Ascending aorta (tissue), 2 donors: ENCODE measurements around the gene PCSK5. TPM values are rescaled to one million over a fixed set of nuclear protein-coding genes. Genes with fewer than 3 reads are reported as not detected.
A peak's percentile ranks its signal among the peaks of the same experiment; 100 is the strongest.

Source experiments
- DNase-seq, 2 donors: peaks; one replicate each; pipeline ENCODE4 v3.0.0-alpha.2; 2019; ENCODE audit warnings: low spot score in 2 of 2
- H3K27ac ChIP-seq, 2 donors: fragments of 200-600 bp; sonication (generic); one replicate each; pipeline ENCODE4 v1.5.1; 2016 to 2017; ENCODE audit warnings: mild to moderate bottlenecking in 1 of 2
- H3K27me3 ChIP-seq: fragments of 200-600 bp; sonication (generic); one replicate; pipeline ENCODE4 v1.5.1; 2017
- H3K36me3 ChIP-seq, 2 donors: fragments of 200-600 bp; sonication (generic); one replicate each; pipeline ENCODE4 v1.5.1; 2016
- H3K4me1 ChIP-seq, 2 donors: fragments of 200-600 bp; sonication (generic); one replicate each; pipeline ENCODE4 v1.5.1; 2016 to 2017; ENCODE audit warnings: mild to moderate bottlenecking in 1 of 2
- H3K4me3 ChIP-seq, 2 donors: fragments of 200-600 bp; sonication (generic); one replicate each; pipeline ENCODE4 v1.5.1; 2016 to 2017; ENCODE audit warnings: mild to moderate bottlenecking in 1 of 2
- H3K9me3 ChIP-seq, 2 donors: fragments of 200-600 bp; sonication (generic); one replicate each; pipeline ENCODE4 v1.5.1; 2016
- CTCF ChIP-seq, 3 experiments: fragments of 200-600 bp in 2 of 3; fragments of 450-650 bp in 1 of 3; sonication (generic) in 2 of 3; IDR thresholded peaks; one replicate each; pipeline ENCODE4 v1.5.1; 2016 to 2019; ENCODE audit warnings: antibody characterized with exemption in 3 of 3, mild to moderate bottlenecking in 1 of 3, moderate library complexity in 1 of 3
- intact Hi-C: fragments of 100-400 bp; cut with DNase I; formaldehyde crosslinking; loops from one replicate; pipeline ENCODE4 v1.15.1; 2023
- total RNA-seq: library from RNA; depleted of rRNA; stranded (reverse); fragments of >200 nt; gene quantifications from one replicate; pipeline ENCODE4 v1.1.0, GENCODE V29; 2016

PCSK5 gene
- total RNA-seq, 1 donor from 2014 or later = 66.3 TPM

GRCh38 chr9:75941066-75941465 lies 50.6 kb downstream of the PCSK5 start:
- Histone ChIP-seq H3K4me1 (peaks cover 0 to 3% of the 10 kb centered on the region in 2 donors), H3K4me3 (no peak overlapping the region), H3K27me3 (no peaks in the 10 kb centered on the region), H3K27ac (peak overlapping the region in 1 of 2 donors; percentile 46), H3K36me3 (no peaks in the 10 kb centered on the region), H3K9me3 (no peaks in the 10 kb centered on the region)
- intact Hi-C loops = no loop called here
- no peak for TF ChIP-seq CTCF (IDR thresholded peaks at IDR 0.05)
- DNase-seq = no peak

DNA sequence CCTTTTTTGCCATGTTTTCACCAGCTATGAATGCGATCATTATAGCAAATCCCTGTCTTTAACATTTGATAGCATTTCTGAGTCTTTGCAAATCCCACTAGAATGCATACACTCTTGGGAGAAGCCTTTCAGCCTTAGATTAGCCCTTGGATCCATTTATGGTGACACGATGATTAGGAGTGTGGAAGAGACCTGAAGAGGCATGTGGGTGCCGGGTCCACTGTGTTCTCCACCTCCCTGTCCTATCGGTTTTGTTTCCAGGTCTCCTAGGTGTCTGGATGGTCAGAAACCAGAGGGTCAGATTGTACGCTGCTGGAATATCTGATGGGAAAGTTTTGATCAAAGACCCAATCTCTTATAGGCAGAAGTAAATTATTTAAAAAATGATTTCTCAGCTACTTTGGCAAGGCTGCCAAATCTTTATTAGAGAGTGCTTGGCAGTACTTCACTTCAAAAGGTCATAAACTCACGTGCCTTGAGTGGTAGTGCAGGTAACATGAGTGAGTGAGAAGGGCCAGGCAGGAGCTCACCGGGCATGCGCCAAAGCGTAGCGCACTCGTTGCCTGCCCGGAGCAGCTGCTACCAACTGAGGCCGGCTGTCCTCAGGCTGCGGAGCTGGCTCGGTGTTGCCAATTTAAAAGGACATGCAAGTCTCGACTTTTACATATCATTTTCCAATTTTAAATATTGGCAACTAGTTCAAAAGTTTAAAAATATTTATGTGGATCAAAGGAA lies 51.3 kb downstream of the PCSK5 start:
- Histone ChIP-seq H3K27me3 (no peaks in the 10 kb centered on the region), H3K4me1 (peaks cover 0 to 3% of the 10 kb centered on the region in 2 donors), H3K36me3 (no peaks in the 10 kb centered on the region), H3K27ac (no peak overlapping the region), H3K9me3 (no peaks in the 10 kb centered on the region), H3K4me3 (no peak overlapping the region)
- DNase-seq = no peak
- intact Hi-C loops = no loop called here
- no peak for TF ChIP-seq CTCF (IDR thresholded peaks at IDR 0.05)

- peak overlapping the region in 1 of 2 donors; percentile 14 for H3K27ac ChIP-seq
- no peaks in the 10 kb centered on the region for H3K9me3 ChIP-seq
- no peak for DNase-seq
- TF ChIP-seq CTCF (IDR thresholded peaks at IDR 0.05) = no peak
- no peak overlapping the region for H3K4me3 ChIP-seq
- no peaks in the 10 kb centered on the region for H3K27me3 ChIP-seq
- H3K4me1 ChIP-seq = no peaks in the 10 kb centered on the region
- peaks cover 4 to 6% of the 10 kb centered on the region in 2 donors for H3K36me3 ChIP-seq
- intact Hi-C loops = no loop called here
These were observed 56.3 kb downstream of the PCSK5 start for GRCh38 chr9:75946766-75947165.

- Histone ChIP-seq H3K27ac (peak overlapping the region; percentile 14 to 16), H3K4me1 (no peaks in the 10 kb centered on the region), H3K9me3 (no peaks in the 10 kb centered on the region), H3K27me3 (no peaks in the 10 kb centered on the region), H3K36me3 (peaks cover 5 to 6% of the 10 kb centered on the region in 2 donors), H3K4me3 (no peak overlapping the region)
- no peak for DNase-seq
- no peak for TF ChIP-seq CTCF (IDR thresholded peaks at IDR 0.05)
- intact Hi-C loops = no loop called here
These were observed 56.8 kb downstream of the PCSK5 start for GRCh38 chr9:75947233-75947632.

DNA sequence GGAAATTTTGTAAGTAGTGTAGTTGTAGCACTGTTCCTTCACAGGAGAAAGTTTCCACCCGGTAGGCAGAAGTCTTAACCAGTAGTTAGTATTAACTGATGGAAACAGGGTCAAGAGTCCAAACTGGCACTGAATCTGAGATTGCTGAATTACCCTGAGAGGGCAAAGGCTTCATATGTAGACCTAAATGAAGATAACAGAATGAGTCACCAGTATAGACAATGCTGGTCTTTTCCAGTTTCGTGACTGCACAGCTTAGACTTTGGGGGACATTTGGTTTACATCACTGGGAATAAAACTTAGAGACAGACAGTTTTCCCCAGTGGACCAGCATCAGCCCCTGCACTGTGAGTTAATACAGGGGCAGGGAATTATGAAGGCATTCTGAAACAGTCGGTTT lies 60.5 kb downstream of the PCSK5 start:
- no peaks in the 10 kb centered on the region for H3K9me3 ChIP-seq
- H3K36me3 ChIP-seq = peaks cover 5 to 6% of the 10 kb centered on the region in 2 donors
- H3K27ac ChIP-seq = no peak overlapping the region
- H3K4me3 ChIP-seq = no peak overlapping the region
- no peak for DNase-seq
- H3K4me1 ChIP-seq = no peaks in the 10 kb centered on the region
- intact Hi-C loops = no loop called here
- H3K27me3 ChIP-seq = no peaks in the 10 kb centered on the region
- TF ChIP-seq CTCF (IDR thresholded peaks at IDR 0.05) = no peak
